HepG2 (cell line): ENCODE data around the gene DDI2. TPM values are rescaled to one million over a fixed set of nuclear protein-coding genes. Genes with fewer than 3 reads are reported as not detected.

Source experiments
- ARID2 ChIP-seq: sonication (generic); formaldehyde crosslinking; IDR thresholded peaks from 2 replicates; pipeline ENCODE4 v1.8.1; 2022; ENCODE audit warnings: mild to moderate bottlenecking, missing genetic modification reagents, borderline replicate concordance
- ATF7-NPFF ChIP-seq: sonication (generic); formaldehyde crosslinking; IDR thresholded peaks from 2 replicates; pipeline ENCODE4 v1.8.1; 2023; ENCODE audit warnings: mild to moderate bottlenecking, low read depth, missing genetic modification reagents, moderate library complexity
- BORCS8-MEF2B ChIP-seq: sonication (generic); formaldehyde crosslinking; IDR thresholded peaks from 2 replicates; pipeline ENCODE4 v1.8.0; 2022; ENCODE audit warnings: mild to moderate bottlenecking, missing genetic modification reagents
- HNRNPH1 ChIP-seq: fragments of 200-400 bp; formaldehyde crosslinking; optimal IDR thresholded peaks from 2 replicates; pipeline ENCODE3; 2017; ENCODE audit warnings: mild to moderate bottlenecking, low read depth, low read length
- MIER3 ChIP-seq: IDR thresholded peaks from 2 replicates; pipeline ENCODE4 v1.6.1; 2016; ENCODE audit warnings: missing compliant biosample characterization, borderline replicate concordance
- NCOA2 ChIP-seq: sonication (generic); formaldehyde crosslinking; IDR thresholded peaks from 2 replicates; pipeline ENCODE4 v1.8.0; 2022; ENCODE audit warnings: inconsistent platforms
- NFIC ChIP-seq: IDR thresholded peaks from 2 replicates; pipeline ENCODE4 v1.6.1; 2012; ENCODE audit warnings: mild to moderate bottlenecking, low read length, inconsistent platforms
- POLR2AphosphoS5 ChIP-seq: IDR thresholded peaks from 2 replicates; pipeline ENCODE4 v1.6.1; 2012; ENCODE audit warnings: low read depth, low read length
- RAD51 ChIP-seq: fragments of 450-650 bp; IDR thresholded peaks from 2 replicates; pipeline ENCODE4 v1.6.1; 2016; ENCODE audit warnings: borderline replicate concordance
- RCOR2 ChIP-seq: IDR thresholded peaks from 2 replicates; pipeline ENCODE4 v1.6.1; 2016; ENCODE audit warnings: missing biosample characterization, missing genetic modification reagents
- SAP130 ChIP-seq: IDR thresholded peaks from 2 replicates; pipeline ENCODE4 v1.6.1; 2016; ENCODE audit warnings: low read depth
- ZFP62 ChIP-seq: sonication (generic); formaldehyde crosslinking; IDR thresholded peaks from 2 replicates; pipeline ENCODE4 v1.4.0; 2020; ENCODE audit warnings: missing genetic modification reagents
- ZNF207 ChIP-seq: fragments of 450-650 bp; IDR thresholded peaks from 2 replicates; pipeline ENCODE4 v1.6.1; 2016; ENCODE audit warnings: antibody characterized with exemption, borderline replicate concordance
- ZNF644 ChIP-seq: IDR thresholded peaks from 2 replicates; pipeline ENCODE4 v1.6.1; 2016; ENCODE audit warnings: low read depth
- ZSCAN9 ChIP-seq: IDR thresholded peaks from 2 replicates; pipeline ENCODE4 v1.6.1; 2016; ENCODE audit warnings: borderline replicate concordance
- polyA plus RNA-seq, 8 experiments: library from polyadenylated mRNA; depleted of rRNA in 3 of 8; stranded (reverse) in 7 of 8; unstranded in 1 of 8; fragments of >200 nt; fragmentation: Illumina TruSeq in 4 of 8; extraction: Trizol in 4 of 8; gene quantifications; 2 replicates each; pipeline versions ENCODE4 v1.2.1 to v1.2.3, GENCODE V29; 2011 to 2016; ENCODE audit warnings: low read depth in 4 of 8, missing spikeins in 1 of 8, mixed read lengths in 1 of 8; ENCODE audit not compliant: insufficient read depth in 1 of 8
- total RNA-seq, 5 experiments: library from RNA; depleted of rRNA; stranded (reverse); fragments of >200 nt; fragmentation: Illumina TruSeq; extraction: Trizol; gene quantifications; 2 replicates each; pipeline ENCODE4 v1.2.3, GENCODE V29; 2016; ENCODE audit warnings: low read depth in 1 of 5
- TF ChIP-seq, protein P1 (sequence below): sonication (generic); formaldehyde crosslinking; IDR thresholded peaks from 2 replicates; pipeline ENCODE4 v1.8.1; 2023; ENCODE audit warnings: mild to moderate bottlenecking, missing genetic modification reagents, borderline replicate concordance
- TF ChIP-seq, protein P2 (sequence below): sonication (generic); formaldehyde crosslinking; IDR thresholded peaks from 2 replicates; pipeline ENCODE4 v1.4.0; 2020; ENCODE audit warnings: missing genetic modification reagents
- TF ChIP-seq, protein P3 (sequence below): sonication (generic); formaldehyde crosslinking; IDR thresholded peaks from 2 replicates; pipeline ENCODE4 v1.8.1; 2023; ENCODE audit warnings: mild to moderate bottlenecking, moderate library complexity, missing genetic modification reagents
- TF ChIP-seq, protein P4 (sequence below): sonication (generic); formaldehyde crosslinking; IDR thresholded peaks from 2 replicates; pipeline ENCODE4 v1.5.1; 2020; ENCODE audit warnings: missing genetic modification reagents, mild to moderate bottlenecking, borderline replicate concordance
- TF ChIP-seq, protein P5 (sequence below): IDR thresholded peaks from 2 replicates; pipeline ENCODE4 v1.6.1; 2016; ENCODE audit warnings: missing compliant biosample characterization, missing genetic modification reagents, borderline replicate concordance
- TF ChIP-seq, protein P6 (sequence below): sonication (generic); formaldehyde crosslinking; IDR thresholded peaks from 2 replicates; pipeline ENCODE4 v1.5.0; 2020; ENCODE audit warnings: missing genetic modification reagents

The DDI2 gene
- total and polyA plus RNA-seq, 2 of the 13 experiments (the other 11 are each of a cell fraction or from before 2014, with no cell fraction given), result 8.5 to 25.7 TPM

DNA sequence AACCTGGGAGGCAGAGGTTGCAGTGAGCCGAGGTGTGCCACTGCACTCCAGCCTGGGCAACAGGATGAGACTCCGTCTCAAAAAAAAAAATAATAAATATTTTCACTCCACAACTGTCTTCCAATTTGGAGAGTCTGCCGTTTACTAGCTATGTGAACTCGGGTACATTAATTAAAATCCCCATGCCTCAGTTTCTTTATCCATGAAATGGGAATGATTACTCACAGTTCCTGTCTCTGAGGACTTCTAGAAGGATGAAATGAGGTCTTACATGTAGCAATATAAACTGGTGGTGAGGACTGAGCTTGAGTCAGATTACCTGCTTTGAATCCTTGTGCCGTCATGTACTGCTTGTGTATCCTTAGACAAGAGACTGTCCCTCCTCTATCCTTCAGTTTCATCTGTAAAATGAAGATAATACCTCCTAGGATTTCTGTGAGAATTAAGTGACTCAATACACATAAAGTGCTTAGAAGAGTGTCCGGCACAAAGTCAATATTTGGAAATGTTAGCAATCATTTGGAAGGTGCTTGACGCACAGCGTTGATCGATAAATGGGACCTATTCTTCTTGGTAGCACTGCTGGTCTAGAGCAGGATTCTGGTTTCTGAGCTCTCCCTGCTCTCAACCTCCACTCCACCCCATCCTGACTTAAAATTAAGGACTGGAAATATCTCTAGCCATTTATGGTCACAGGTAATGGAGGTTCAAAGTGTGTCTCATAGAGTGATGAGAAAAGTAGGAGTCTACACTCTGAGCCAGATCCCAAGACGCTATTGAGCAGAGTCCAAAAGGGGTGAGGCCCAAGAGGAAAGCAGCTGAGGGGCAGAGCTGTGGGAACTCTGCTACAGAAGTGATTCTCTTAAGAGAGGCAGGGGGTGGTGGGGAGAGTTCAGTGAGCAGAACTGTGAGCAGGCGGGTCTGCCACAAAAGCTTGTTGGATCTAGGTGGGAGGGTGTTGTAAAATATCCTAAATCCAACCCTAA lies 11.6 kb upstream of the DDI2 start (continued):
- TF ChIP-seq POLR2AphosphoS5, result no peak
- TF ChIP-seq MIER3 (CRISPR knock-in tag), result peak; percentile 44; the same call in 1 of the 2 replicates
- TF ChIP-seq, protein P1, sequence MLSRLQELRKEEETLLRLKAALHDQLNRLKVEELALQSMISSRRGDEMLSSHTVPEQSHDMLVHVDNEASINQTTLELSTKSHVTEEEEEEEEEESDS (CRISPR knock-in tag), result no peak
- TF ChIP-seq, protein P2, sequence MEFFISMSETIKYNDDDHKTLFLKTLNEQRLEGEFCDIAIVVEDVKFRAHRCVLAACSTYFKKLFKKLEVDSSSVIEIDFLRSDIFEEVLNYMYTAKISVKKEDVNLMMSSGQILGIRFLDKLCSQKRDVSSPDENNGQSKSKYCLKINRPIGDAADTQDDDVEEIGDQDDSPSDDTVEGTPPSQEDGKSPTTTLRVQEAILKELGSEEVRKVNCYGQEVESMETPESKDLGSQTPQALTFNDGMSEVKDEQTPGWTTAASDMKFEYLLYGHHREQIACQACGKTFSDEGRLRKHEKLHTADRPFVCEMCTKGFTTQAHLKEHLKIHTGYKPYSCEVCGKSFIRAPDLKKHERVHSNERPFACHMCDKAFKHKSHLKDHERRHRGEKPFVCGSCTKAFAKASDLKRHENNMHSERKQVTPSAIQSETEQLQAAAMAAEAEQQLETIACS (CRISPR knock-in tag), result no peak
- TF ChIP-seq, protein P3, sequence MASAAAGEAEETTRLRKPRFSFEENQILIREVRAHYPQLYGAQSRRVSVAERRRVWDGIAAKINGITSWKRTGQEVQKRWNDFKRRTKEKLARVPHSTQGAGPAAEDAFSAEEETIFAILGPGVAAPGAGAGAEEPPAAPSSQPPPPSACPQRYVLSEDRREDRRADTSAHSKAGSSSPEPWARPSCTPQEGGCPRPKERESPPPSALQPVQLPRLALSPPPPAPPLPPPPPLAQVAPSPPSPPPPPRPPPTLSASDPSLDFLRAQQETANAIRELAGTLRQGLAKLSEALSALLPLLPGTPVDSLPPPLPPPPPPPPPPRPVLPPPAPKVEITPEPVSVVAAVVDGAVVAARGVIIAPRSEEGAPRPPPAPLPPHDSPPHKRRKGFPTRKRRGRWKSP (CRISPR knock-in tag), result no peak; the same call in 1 of the 2 replicates
- TF ChIP-seq ZNF644 (CRISPR knock-in tag), result no peak
- TF ChIP-seq, protein P4, sequence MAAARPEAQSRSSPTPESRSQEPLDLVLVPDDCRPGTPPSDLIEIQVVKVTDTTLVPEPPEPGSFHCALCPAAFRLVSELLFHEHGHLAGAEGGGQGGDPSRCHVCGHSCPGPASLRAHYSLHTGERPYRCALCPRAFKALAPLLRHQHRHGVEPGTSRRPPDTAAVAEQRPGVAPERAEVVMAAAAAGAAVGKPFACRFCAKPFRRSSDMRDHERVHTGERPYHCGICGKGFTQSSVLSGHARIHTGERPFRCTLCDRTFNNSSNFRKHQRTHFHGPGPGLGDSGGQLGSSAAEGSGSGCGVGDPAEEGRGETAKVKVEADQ, result no peak
- TF ChIP-seq ZFP62, result no peak
- TF ChIP-seq NFIC, result 0 out of 2 replicates have a peak, but pooled peaks have one; percentile 39
- TF ChIP-seq, protein P5, sequence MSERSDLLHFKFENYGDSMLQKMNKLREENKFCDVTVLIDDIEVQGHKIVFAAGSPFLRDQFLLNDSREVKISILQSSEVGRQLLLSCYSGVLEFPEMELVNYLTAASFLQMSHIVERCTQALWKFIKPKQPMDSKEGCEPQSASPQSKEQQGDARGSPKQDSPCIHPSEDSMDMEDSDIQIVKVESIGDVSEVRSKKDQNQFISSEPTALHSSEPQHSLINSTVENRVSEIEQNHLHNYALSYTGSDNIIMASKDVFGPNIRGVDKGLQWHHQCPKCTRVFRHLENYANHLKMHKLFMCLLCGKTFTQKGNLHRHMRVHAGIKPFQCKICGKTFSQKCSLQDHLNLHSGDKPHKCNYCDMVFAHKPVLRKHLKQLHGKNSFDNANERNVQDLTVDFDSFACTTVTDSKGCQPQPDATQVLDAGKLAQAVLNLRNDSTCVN (CRISPR knock-in tag), result no peak
- TF ChIP-seq BORCS8-MEF2B (CRISPR knock-in tag), result no peak
- TF ChIP-seq, protein P6, sequence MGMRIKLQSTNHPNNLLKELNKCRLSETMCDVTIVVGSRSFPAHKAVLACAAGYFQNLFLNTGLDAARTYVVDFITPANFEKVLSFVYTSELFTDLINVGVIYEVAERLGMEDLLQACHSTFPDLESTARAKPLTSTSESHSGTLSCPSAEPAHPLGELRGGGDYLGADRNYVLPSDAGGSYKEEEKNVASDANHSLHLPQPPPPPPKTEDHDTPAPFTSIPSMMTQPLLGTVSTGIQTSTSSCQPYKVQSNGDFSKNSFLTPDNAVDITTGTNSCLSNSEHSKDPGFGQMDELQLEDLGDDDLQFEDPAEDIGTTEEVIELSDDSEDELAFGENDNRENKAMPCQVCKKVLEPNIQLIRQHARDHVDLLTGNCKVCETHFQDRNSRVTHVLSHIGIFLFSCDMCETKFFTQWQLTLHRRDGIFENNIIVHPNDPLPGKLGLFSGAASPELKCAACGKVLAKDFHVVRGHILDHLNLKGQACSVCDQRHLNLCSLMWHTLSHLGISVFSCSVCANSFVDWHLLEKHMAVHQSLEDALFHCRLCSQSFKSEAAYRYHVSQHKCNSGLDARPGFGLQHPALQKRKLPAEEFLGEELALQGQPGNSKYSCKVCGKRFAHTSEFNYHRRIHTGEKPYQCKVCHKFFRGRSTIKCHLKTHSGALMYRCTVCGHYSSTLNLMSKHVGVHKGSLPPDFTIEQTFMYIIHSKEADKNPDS (CRISPR knock-in tag), result no peak
- TF ChIP-seq ARID2 (CRISPR knock-in tag), result no peak
- TF ChIP-seq SAP130 (CRISPR knock-in tag), result peak; percentile 64
- no peak for TF ChIP-seq ZNF207
- TF ChIP-seq NCOA2 (CRISPR knock-in tag), result peak; percentile 57
- no peak for TF ChIP-seq ATF7-NPFF (CRISPR knock-in tag)
- TF ChIP-seq RCOR2, result peak; percentile 71
- TF ChIP-seq ZSCAN9, result no peak
- TF ChIP-seq RAD51, result no peak
- TF ChIP-seq HNRNPH1, result no peak
